Endodermal cell (in vitro differentiated cells): ENCODE measurements around the gene KCTD10. TPM values are rescaled to one million over a fixed set of nuclear protein-coding genes. Genes with fewer than 3 reads are reported as not detected.

Source experiments
- DNase-seq: peaks from one replicate; pipeline ENCODE4 v3.0.0-alpha.2; 2017
- H3K27ac ChIP-seq: 2 replicates; pipeline ENCODE4 v1.5.1; 2013; ENCODE audit warnings: mild to moderate bottlenecking, low read depth, low read length, moderate library complexity
- H3K27me3 ChIP-seq: 2 replicates; pipeline ENCODE4 v1.6.1; 2013; ENCODE audit warnings: mild to moderate bottlenecking, low read length, moderate library complexity; ENCODE audit not compliant: insufficient read depth, control insufficient read depth, poor library complexity, severe bottlenecking
- H3K36me3 ChIP-seq: 2 replicates; pipeline ENCODE4 v1.7.0; 2013; ENCODE audit warnings: mild to moderate bottlenecking, low read length, moderate library complexity; ENCODE audit not compliant: control insufficient read depth, insufficient read depth
- H3K4me1 ChIP-seq: one replicate; pipeline ENCODE4 v1.7.0; 2013; ENCODE audit warnings: low read length; ENCODE audit not compliant: control insufficient read depth, insufficient read depth
- H3K4me3 ChIP-seq: 2 replicates; pipeline ENCODE4 v1.5.1; 2013; ENCODE audit warnings: mild to moderate bottlenecking, low read length, moderate library complexity
- H3K9ac ChIP-seq: 2 replicates; pipeline ENCODE4 v1.6.1; 2013; ENCODE audit warnings: mild to moderate bottlenecking, low read length, moderate library complexity; ENCODE audit not compliant: poor library complexity, severe bottlenecking; ENCODE audit errors: extremely low read depth
- H3K9me3 ChIP-seq: 2 replicates; pipeline ENCODE4 v1.6.1; 2013; ENCODE audit warnings: mild to moderate bottlenecking, low read length, moderate library complexity; ENCODE audit not compliant: control insufficient read depth
- H3K27ac Mint-ChIP-seq: 2 replicates; pipeline ENCODE4 v1.8.0; 2020; ENCODE audit warnings: mixed read lengths
- H3K27me3 Mint-ChIP-seq: 2 replicates; pipeline ENCODE4 v1.8.0; 2021; ENCODE audit warnings: mild to moderate bottlenecking, mixed read lengths; ENCODE audit not compliant: insufficient read depth
- H3K36me3 Mint-ChIP-seq: 2 replicates; pipeline ENCODE4 v1.8.0; 2020; ENCODE audit warnings: low read depth, mixed read lengths
- H3K4me1 Mint-ChIP-seq: 2 replicates; pipeline ENCODE4 v1.8.0; 2020; ENCODE audit warnings: mixed read lengths
- H3K4me3 Mint-ChIP-seq: 2 replicates; pipeline ENCODE4 v1.8.0; 2020; ENCODE audit warnings: mild to moderate bottlenecking, moderate library complexity, mixed read lengths
- H3K9me3 Mint-ChIP-seq: 2 replicates; pipeline ENCODE4 v1.8.0; 2020; ENCODE audit warnings: mild to moderate bottlenecking, mixed read lengths
- WGBS, 2 experiments: methylation state at CpG; one replicate each; pipeline versions ENCODE4 v1.1.5 to v1.1.7; 2013; ENCODE audit warnings: missing lambda C conversion rate in 2 of 2, mixed read lengths in 1 of 2; ENCODE audit not compliant: insufficient coverage in 1 of 2, insufficient read length in 1 of 2; 5-methylcytosine and 5-hydroxymethylcytosine counted together
- long read RNA-seq, 4 experiments: library from polyadenylated mRNA in 2 of 4; library from RNA in 1 of 4; library from capped mRNA in 1 of 4; stranded (forward) in 3 of 4; unstranded in 1 of 4; transcript quantifications; one replicate each; pipeline ENCODE4 v2.0.0, GENCODE V29; 2020 to 2021; ENCODE audit warnings: inconsistent platforms in 1 of 4
- polyA plus RNA-seq, 2 experiments: library from polyadenylated mRNA; stranded (reverse); fragments of 50-300 nt; gene quantifications; one replicate each; pipeline ENCODE4 v1.2.3, GENCODE V29; 2013
- total RNA-seq, 2 donors: library from RNA; stranded (reverse); fragmentation: NEBNext Ultra II Directional in 1 of 2; extraction: Animal tissue kit (Norgen Biotek cat#: 25700) in 1 of 2; gene quantifications; 2 replicates in 1 of 2; 3 replicates in 1 of 2; pipeline ENCODE4 v1.2.1, GENCODE V29; 2021
- TF ChIP-seq, protein P1 (sequence below): fragments of 200-600 bp; sonication (generic); conservative IDR thresholded peaks from 2 replicates; pipeline ENCODE4 v1.5.0; 2021; ENCODE audit warnings: antibody characterized with exemption, mild to moderate bottlenecking

Gene KCTD10, protein sequence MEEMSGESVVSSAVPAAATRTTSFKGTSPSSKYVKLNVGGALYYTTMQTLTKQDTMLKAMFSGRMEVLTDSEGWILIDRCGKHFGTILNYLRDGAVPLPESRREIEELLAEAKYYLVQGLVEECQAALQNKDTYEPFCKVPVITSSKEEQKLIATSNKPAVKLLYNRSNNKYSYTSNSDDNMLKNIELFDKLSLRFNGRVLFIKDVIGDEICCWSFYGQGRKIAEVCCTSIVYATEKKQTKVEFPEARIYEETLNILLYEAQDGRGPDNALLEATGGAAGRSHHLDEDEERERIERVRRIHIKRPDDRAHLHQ
- 10 to 100 TPM; 50.9 to 53.5 TPM for total RNA-seq
- 51.3 TPM for polyA plus RNA-seq (2013, experiment 1 of 2)
- 55.3 TPM for polyA plus RNA-seq (2013, experiment 2 of 2)
- long read RNA-seq, experiment 1, full-length matches to known transcripts, result 5 of 12 reads
- long read RNA-seq, experiment 1, partial matches to known transcripts, result 1 of 12 reads
- long read RNA-seq, experiment 1, other reads (novel, unspliced or antisense), result 6 of 12 reads
- long read RNA-seq, experiment 2, full-length matches to known transcripts, result 49 of 74 reads
- long read RNA-seq, experiment 2, partial matches to known transcripts, result 2 of 74 reads
- long read RNA-seq, experiment 2, other reads (novel, unspliced or antisense), result 23 of 74 reads
- long read RNA-seq, experiment 3, full-length matches to known transcripts, result 155 of 219 reads
- long read RNA-seq, experiment 3, partial matches to known transcripts, result 5 of 219 reads
- long read RNA-seq, experiment 3, other reads (novel, unspliced or antisense), result 59 of 219 reads
- long read RNA-seq, experiment 4, full-length matches to known transcripts, result 6 of 14 reads
- long read RNA-seq, experiment 4, partial matches to known transcripts, result 0 of 14 reads
- long read RNA-seq, experiment 4, other reads (novel, unspliced or antisense), result 8 of 14 reads

- Mint-ChIP-seq H3K27ac (peak within 1 kb of the TSS; percentile 99), H3K27me3 (no peaks in the 10 kb centered on the region), H3K4me3 (peak within 1 kb of the TSS; percentile 89), H3K36me3 (no peaks in the 10 kb centered on the region), H3K4me1 (peaks cover 16% of the 10 kb centered on the region), H3K9me3 (no peaks in the 10 kb centered on the region)
- no peaks in the 10 kb centered on the region for H3K27me3 ChIP-seq
- peak within 1 kb of the TSS; percentile 56 for H3K27ac ChIP-seq
- H3K9ac ChIP-seq, result peak within 1 kb of the TSS; percentile 91
- peaks cover 16% of the 10 kb centered on the region for H3K4me1 ChIP-seq
- H3K4me3 ChIP-seq, result peak within 1 kb of the TSS; percentile 99
- 0% methylated on average over 24 to 54 of the region's 54 CpGs for WGBS, 2 experiments
- peaks cover 14% of the 10 kb centered on the region for H3K36me3 ChIP-seq
- no peaks in the 10 kb centered on the region for H3K9me3 ChIP-seq
- TF ChIP-seq, protein P1, sequence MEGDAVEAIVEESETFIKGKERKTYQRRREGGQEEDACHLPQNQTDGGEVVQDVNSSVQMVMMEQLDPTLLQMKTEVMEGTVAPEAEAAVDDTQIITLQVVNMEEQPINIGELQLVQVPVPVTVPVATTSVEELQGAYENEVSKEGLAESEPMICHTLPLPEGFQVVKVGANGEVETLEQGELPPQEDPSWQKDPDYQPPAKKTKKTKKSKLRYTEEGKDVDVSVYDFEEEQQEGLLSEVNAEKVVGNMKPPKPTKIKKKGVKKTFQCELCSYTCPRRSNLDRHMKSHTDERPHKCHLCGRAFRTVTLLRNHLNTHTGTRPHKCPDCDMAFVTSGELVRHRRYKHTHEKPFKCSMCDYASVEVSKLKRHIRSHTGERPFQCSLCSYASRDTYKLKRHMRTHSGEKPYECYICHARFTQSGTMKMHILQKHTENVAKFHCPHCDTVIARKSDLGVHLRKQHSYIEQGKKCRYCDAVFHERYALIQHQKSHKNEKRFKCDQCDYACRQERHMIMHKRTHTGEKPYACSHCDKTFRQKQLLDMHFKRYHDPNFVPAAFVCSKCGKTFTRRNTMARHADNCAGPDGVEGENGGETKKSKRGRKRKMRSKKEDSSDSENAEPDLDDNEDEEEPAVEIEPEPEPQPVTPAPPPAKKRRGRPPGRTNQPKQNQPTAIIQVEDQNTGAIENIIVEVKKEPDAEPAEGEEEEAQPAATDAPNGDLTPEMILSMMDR, result no peak
- peak; percentile 98 for DNase-seq
Observed at GRCh38 chr12:109477185-109477962, at the start of gene KCTD10, which contains the start of gene UBE3B. Gene KCTD10, minus strand, starts transcription at chr12:109477300. Its CDS starts 38 bp downstream, at chr12:109477262. Gene UBE3B, plus strand, starts transcription at chr12:109477634. Its CDS starts 5,918 bp downstream, at chr12:109483552.

DNA sequence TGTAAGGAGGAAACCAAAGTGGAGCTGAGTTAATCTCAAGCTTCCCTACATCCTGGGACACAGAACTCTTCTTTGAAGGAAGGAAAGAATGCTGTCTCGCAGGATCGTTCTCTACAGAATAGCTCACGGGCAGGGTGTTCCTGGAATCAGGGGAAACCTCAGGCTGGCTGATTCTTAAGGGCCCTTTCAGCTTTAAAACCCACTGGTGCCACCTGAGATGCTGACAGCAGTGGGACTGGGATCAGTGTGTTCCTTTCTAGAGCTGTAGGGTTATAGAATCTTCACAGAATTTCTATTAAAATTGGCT is 48.1 kb upstream of the KCTD10 start:
- no peak overlapping the region for H3K9ac ChIP-seq
- Mint-ChIP-seq H3K9me3 (no peaks in the 10 kb centered on the region), H3K27ac (no peak overlapping the region), H3K4me1 (peaks cover 8% of the 10 kb centered on the region), H3K36me3 (peaks cover 46% of the 10 kb centered on the region), H3K27me3 (no peaks in the 10 kb centered on the region), H3K4me3 (no peak overlapping the region)
- peaks cover 43% of the 10 kb centered on the region for H3K36me3 ChIP-seq
- TF ChIP-seq, protein P1, result no peak
- H3K9me3 ChIP-seq, result no peaks in the 10 kb centered on the region
- peaks cover 20% of the 10 kb centered on the region for H3K4me1 ChIP-seq
- no peak overlapping the region for H3K4me3 ChIP-seq
- H3K27ac ChIP-seq, result no peak overlapping the region
- WGBS, 2 experiments, result 90 to 93% methylated on average over 3 of the region's 3 CpGs
- H3K27me3 ChIP-seq, result no peaks in the 10 kb centered on the region
- no peak for DNase-seq
